Measurements from ENCODE around the gene COL7A1. TPM values are rescaled to one million over a fixed set of nuclear protein-coding genes. Genes with fewer than 3 reads are reported as not detected.

The COL7A1 gene
- total and polyA plus RNA-seq, 2 of the 8 experiments (the other 6 are each of a cell fraction or from before 2014, with no cell fraction given): 10.7 to 13.9 TPM

DNA sequence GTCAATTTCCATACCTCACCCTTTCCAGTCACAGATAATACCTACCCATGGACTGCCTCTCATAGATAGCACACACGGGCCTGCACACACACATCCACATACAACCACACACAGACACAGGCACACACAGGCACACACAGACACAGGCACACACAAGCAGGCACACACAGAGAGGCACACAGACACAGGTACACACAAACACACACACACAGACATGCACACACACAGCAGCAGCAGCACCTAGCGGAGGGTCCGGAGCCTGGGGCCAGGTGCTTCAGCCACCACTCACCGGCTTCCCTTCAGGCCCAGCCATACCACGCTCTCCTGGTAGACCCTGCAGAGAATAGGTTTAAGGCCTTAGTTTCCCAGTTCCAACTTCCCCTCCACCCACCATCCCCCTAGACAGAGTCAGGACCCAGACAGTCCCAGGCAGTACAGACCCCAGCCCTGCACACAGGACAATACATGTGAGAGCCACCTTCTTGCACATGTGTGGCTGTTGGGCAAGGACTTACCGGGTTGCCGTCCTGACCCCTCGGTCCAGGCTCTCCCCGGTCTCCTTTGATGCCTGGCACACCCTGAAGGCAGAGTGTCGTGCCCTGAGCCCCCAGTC lies 21.1 kb downstream of the COL7A1 start:
- H3K9ac ChIP-seq (replicated peaks in 1 of 4; ENCODE audit: extremely low read depth in 1 of 4, low read depth in 3 of 4, low read length in 3 of 4): no peak overlapping the region
- FAIRE-seq (no peak), DNase-seq (ENCODE audit: low read depth in 1 of 2, low spot score in 2 of 2) (no peak)
- no peak overlapping the region for H3K27ac ChIP-seq (ENCODE audit: low read depth, low read length)
- no peak overlapping the region for H4K8ac ChIP-seq (ENCODE audit: extremely low read depth, insufficient read depth, low read length)
- peaks cover 0 to 3% (median 1%) of the 10 kb centered on the region in 4 experiments; a peak in 2 of 8 replicates for H3K36me3 ChIP-seq (ENCODE audit: control insufficient read depth in 2 of 4, insufficient read depth in 4 of 4, low read length in 3 of 4)
- no peak overlapping the region for H4K5ac ChIP-seq (ENCODE audit: insufficient read length, low read depth, low read length)
- H2AFZ ChIP-seq (ENCODE audit: low read length): no peak overlapping the region
- H3K23ac ChIP-seq (ENCODE audit: insufficient read length): no peak overlapping the region
- no peak overlapping the region for H2BK12ac ChIP-seq (ENCODE audit: low read depth, low read length)
- POLR2A ChIA-PET (ENCODE audit: partially characterized antibody): no interaction called here
- no peaks in the 10 kb centered on the region; a peak in 1 of 7 replicates for H3K27me3 ChIP-seq (replicated peaks in 1 of 4; ENCODE audit: control insufficient read depth in 3 of 4, extremely low read depth in 1 of 4, insufficient read depth in 3 of 4, low read length in 3 of 4)
- CTCF ChIA-PET (ENCODE audit: partially characterized antibody): no interaction called here
- H2BK15ac ChIP-seq (ENCODE audit: low read length): no peak overlapping the region
- H3K4me1 ChIP-seq (replicated peaks in 1 of 4; ENCODE audit: control insufficient read depth in 3 of 4, insufficient read depth in 4 of 4, low read length in 3 of 4): no peaks in the 10 kb centered on the region
- no peaks in the 10 kb centered on the region for H3K79me1 ChIP-seq (ENCODE audit: low read depth, low read length)
- peaks cover 0 to 4% of the 10 kb centered on the region in 2 experiments for H4K20me1 ChIP-seq (replicated peaks in 1 of 2; ENCODE audit: control insufficient read depth in 1 of 2, insufficient read depth in 2 of 2, low read length in 2 of 2)
- no peak overlapping the region for H3K4ac ChIP-seq (replicated peaks; ENCODE audit: insufficient read length, low read depth, low read length)
- WGBS, 2 experiments (ENCODE audit: extremely low coverage in 1 of 2, insufficient coverage in 1 of 2, insufficient read length in 1 of 2, insufficient replicate concordance in 2 of 2, low coverage in 1 of 2, low lambda C conversion rate in 2 of 2, missing lambda C conversion rate in 1 of 2): 88% methylated on average over 9 of the region's 10 CpGs; no CpG with 5 or more reads in 1 of the 2 experiments
- no peak overlapping the region for H2BK5ac ChIP-seq (ENCODE audit: low read depth, low read length)
- no peak overlapping the region for H2BK20ac ChIP-seq (ENCODE audit: low read length)
- no peak overlapping the region for H3K18ac ChIP-seq (ENCODE audit: extremely low read depth, low read length)
- H3K14ac ChIP-seq (ENCODE audit: insufficient read length): no peak overlapping the region
- H3K79me2 ChIP-seq (ENCODE audit: control insufficient read depth in 1 of 2, insufficient read depth in 2 of 2, low read length in 2 of 2): no peaks in the 10 kb centered on the region
- H3K23me2 ChIP-seq (ENCODE audit: low read depth, low read length): peaks cover 2% of the 10 kb centered on the region; the same call in 1 of the 2 replicates
- H3K9me3 ChIP-seq (ENCODE audit: insufficient read depth in 2 of 2, low read depth in 1 of 2, low read length in 1 of 2): no peaks in the 10 kb centered on the region
- no peak overlapping the region for H3K4me3 ChIP-seq (ENCODE audit: extremely low read depth in 1 of 4, insufficient read depth in 2 of 4, low read depth in 3 of 4, low read length in 4 of 4)
- H2AK5ac ChIP-seq (ENCODE audit: low read depth, low read length): no peak overlapping the region
- H3K56ac ChIP-seq (replicated peaks; ENCODE audit: insufficient read length, low read depth, low read length): no peak overlapping the region
- no peak overlapping the region for H4K91ac ChIP-seq (replicated peaks; ENCODE audit: insufficient read length, low read length)
- H3K4me2 ChIP-seq (ENCODE audit: insufficient read depth in 1 of 2, low read depth in 2 of 2, low read length in 2 of 2): no peak overlapping the region
- H2BK120ac ChIP-seq (replicated peaks; ENCODE audit: low read depth, low read length): no peak overlapping the region
- TF ChIP-seq SP2 (IDR thresholded peaks at IDR 0.05; ENCODE audit: low read length): no peak
- no peak for TF ChIP-seq GABPA (IDR thresholded peaks at IDR 0.05; ENCODE audit: borderline replicate concordance, insufficient read depth, low read length)

Measured in H1 (cell line).